Dendritic cell treated with granulocyte-macrophage colony-stimulating factor and Interleukin-4, amounts not matched to agents 40 ng/mL and 50 ng/mL, for 4 days (primary cell): ENCODE data around the gene NLGN1.

Experiments
- H3K27ac Mint-ChIP-seq: one replicate; pipeline ENCODE4 v1.8.0; 2022; ENCODE audit warnings: mild to moderate bottlenecking, mixed read lengths
- H3K27me3 Mint-ChIP-seq: one replicate; pipeline ENCODE4 v1.8.0; 2022; ENCODE audit warnings: mild to moderate bottlenecking, mixed read lengths
- H3K36me3 Mint-ChIP-seq: one replicate; pipeline ENCODE4 v1.8.0; 2022; ENCODE audit warnings: low read depth, mixed read lengths
- H3K4me1 Mint-ChIP-seq: one replicate; pipeline ENCODE4 v1.8.0; 2022; ENCODE audit warnings: low read depth, mixed read lengths
- H3K4me3 Mint-ChIP-seq: one replicate; pipeline ENCODE4 v1.8.0; 2022; ENCODE audit warnings: mild to moderate bottlenecking, moderate library complexity, mixed read lengths
- H3K9me3 Mint-ChIP-seq: one replicate; pipeline ENCODE4 v1.8.0; 2022; ENCODE audit warnings: mixed read lengths
- intact Hi-C: fragments of 100-400 bp; cut with micrococcal nuclease; formaldehyde crosslinking; loops from one replicate; pipeline ENCODE4 v1.15.0; 2022

NLGN1 gene

GRCh38 chr3:174325834-174326700, 928.5 kb downstream of the NLGN1 start:
- no peak overlapping the region for H3K27ac Mint-ChIP-seq
- H3K27me3 Mint-ChIP-seq, result no peaks in the 10 kb centered on the region

GRCh38 chr3:174329321-174329720, 931.8 kb downstream of the NLGN1 start:
- Mint-ChIP-seq H3K36me3 (no peaks in the 10 kb centered on the region), H3K27me3 (no peaks in the 10 kb centered on the region), H3K27ac (peak overlapping the region; percentile 32), H3K9me3 (peaks cover 18% of the 10 kb centered on the region), H3K4me3 (no peak overlapping the region), H3K4me1 (peaks cover 26% of the 10 kb centered on the region)
- intact Hi-C loops, result no loop called here

More at GRCh38 chr3:174325834-174326700, 928.5 kb downstream of the NLGN1 start:
- Mint-ChIP-seq H3K36me3 (no peaks in the 10 kb centered on the region), H3K9me3 (peaks cover 22% of the 10 kb centered on the region), H3K4me1 (peaks cover 11% of the 10 kb centered on the region), H3K4me3 (no peak overlapping the region)
- intact Hi-C loops, result no loop called here

- intact Hi-C loops, result loop anchor here (2.0 kb wide), 1 partner anchor 108 kb away; no protein-coding TSS in a partner anchor
- H3K9me3 Mint-ChIP-seq, result peaks cover 18% of the 10 kb centered on the region
- peaks cover 34% of the 10 kb centered on the region for H3K4me1 Mint-ChIP-seq
These were observed 932.8 kb downstream of the NLGN1 start for GRCh38 chr3:174330303-174330702.

DNA sequence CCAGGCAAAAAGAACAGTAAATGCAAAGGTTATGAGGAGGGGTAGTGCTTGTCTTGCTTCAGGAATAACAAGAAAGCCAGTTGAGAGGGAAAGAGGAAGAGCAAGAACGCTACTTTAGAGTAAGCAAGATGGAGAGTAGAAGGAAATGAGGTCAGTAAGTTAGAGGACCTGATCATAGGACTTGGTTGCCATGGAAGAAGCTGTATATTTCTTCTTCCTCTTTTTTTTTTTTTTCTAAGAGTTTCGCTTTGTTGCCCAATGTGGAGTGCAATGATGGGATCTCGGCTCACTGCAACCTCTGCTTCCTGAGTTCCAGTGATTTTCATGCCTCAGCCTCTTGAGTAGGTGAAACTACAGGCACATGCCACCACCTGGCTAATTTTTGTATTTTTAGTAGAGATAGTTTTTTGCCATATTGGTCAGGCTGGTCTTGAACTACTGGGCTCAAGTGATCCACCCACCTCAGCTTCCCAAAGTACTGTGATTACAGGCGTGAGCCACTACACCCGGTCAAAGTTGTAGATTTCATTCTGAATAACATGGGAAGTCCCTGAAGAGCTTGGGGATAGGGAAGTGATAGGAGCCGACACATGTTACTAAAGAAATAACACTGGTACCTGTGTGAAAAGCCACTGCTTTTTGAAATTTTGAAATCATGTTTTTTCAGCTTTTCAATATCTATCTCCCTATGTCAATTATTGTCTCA, 933.7 kb downstream of the NLGN1 start:
- intact Hi-C loops, result loop anchor here (2.0 kb wide), 1 partner anchor 108 kb away; no protein-coding TSS in a partner anchor
- no peaks in the 10 kb centered on the region for H3K27me3 Mint-ChIP-seq
- no peaks in the 10 kb centered on the region for H3K36me3 Mint-ChIP-seq

More at GRCh38 chr3:174330303-174330702, 932.8 kb downstream of the NLGN1 start:
- Mint-ChIP-seq H3K27me3 (no peaks in the 10 kb centered on the region), H3K36me3 (no peaks in the 10 kb centered on the region), H3K27ac (peak overlapping the region; percentile 87), H3K4me3 (no peak overlapping the region)

DNA sequence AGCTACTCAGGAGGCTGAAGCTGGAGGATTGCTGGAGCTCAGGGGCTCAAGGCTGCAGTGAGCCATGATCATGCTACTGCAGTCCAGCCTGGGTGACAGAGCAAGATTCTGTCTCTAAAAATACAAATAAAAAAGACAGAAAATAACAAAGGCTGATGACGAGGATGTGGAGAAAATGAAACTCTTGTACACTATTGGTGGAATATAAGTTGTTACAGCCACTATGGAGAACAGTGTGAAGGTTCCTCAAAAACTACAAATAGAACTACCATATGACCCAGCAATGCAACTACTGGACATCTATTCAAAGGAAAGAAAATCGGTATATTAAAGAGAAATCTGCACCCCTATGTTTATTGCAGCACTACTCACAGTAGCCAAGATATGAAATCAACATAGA, 934.8 kb downstream of the NLGN1 start:
- no peaks in the 10 kb centered on the region for H3K36me3 Mint-ChIP-seq
- peaks cover 50% of the 10 kb centered on the region for H3K4me1 Mint-ChIP-seq
- peak overlapping the region; percentile 87 for H3K27ac Mint-ChIP-seq
- intact Hi-C loops, result no loop called here
- H3K4me3 Mint-ChIP-seq, result no peak overlapping the region
- H3K27me3 Mint-ChIP-seq, result no peaks in the 10 kb centered on the region
- H3K9me3 Mint-ChIP-seq, result peaks cover 18% of the 10 kb centered on the region

More for the DNA sequence above, 933.7 kb downstream of the NLGN1 start:
- Mint-ChIP-seq H3K9me3 (peaks cover 18% of the 10 kb centered on the region), H3K4me3 (peak overlapping the region; percentile 28), H3K27ac (peak overlapping the region; percentile 87), H3K4me1 (peaks cover 41% of the 10 kb centered on the region)

DNA sequence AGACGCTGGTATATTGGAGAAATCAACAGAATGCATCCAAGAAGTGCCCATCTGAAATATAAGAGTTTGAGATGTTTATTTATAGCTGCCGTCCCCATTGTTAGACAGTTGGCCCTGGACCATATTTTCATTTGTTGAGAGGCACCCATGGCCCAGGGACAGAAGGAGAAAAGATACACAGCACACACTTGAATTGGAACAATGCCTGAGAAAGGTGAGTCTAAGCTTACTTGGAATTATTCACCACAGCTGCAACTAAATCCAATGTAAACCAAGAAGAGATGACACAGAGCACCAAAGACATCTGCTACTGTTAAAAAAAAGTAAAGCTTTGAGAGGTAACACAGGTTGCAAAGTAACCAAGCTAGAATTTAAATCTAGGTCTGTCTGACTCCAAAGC, 936.1 kb downstream of the NLGN1 start:
- Mint-ChIP-seq H3K9me3 (peaks cover 18% of the 10 kb centered on the region), H3K4me3 (no peak overlapping the region), H3K36me3 (no peaks in the 10 kb centered on the region), H3K27ac (no peak overlapping the region), H3K27me3 (no peaks in the 10 kb centered on the region), H3K4me1 (peaks cover 60% of the 10 kb centered on the region)
- intact Hi-C loops, result no loop called here

GRCh38 chr3:174334111-174334510, 936.6 kb downstream of the NLGN1 start:
- no peak overlapping the region for H3K27ac Mint-ChIP-seq
- intact Hi-C loops, result no loop called here
- no peaks in the 10 kb centered on the region for H3K27me3 Mint-ChIP-seq
- peaks cover 56% of the 10 kb centered on the region for H3K4me1 Mint-ChIP-seq
- no peaks in the 10 kb centered on the region for H3K36me3 Mint-ChIP-seq
- H3K4me3 Mint-ChIP-seq, result no peak overlapping the region
- H3K9me3 Mint-ChIP-seq, result peaks cover 13% of the 10 kb centered on the region

- Mint-ChIP-seq H3K4me1 (peaks cover 54% of the 10 kb centered on the region), H3K36me3 (no peaks in the 10 kb centered on the region), H3K9me3 (peaks cover under 1% of the 10 kb centered on the region), H3K27me3 (no peaks in the 10 kb centered on the region), H3K27ac (peak overlapping the region; percentile 30), H3K4me3 (no peak overlapping the region)
- intact Hi-C loops, result no loop called here
These were observed 937.8 kb downstream of the NLGN1 start for GRCh38 chr3:174335324-174335723.

DNA sequence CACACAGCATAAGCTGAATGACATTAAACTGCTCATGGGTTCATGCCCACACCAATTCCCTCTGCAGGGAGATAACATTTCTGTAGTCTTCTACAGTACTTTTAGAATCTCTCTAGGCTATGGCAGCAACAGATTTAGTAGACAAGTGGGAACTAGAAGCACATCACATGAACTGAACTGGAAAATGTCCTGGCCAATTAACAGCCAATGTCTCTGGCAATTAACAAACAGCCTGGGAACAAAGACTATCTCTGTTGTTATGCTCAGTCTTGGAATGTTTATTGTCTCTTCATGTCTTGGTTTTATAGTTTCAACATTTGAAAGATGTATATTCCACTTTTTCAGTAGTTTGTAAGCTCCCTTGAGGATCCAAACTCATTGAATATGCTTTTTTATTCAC, 938.4 kb downstream of the NLGN1 start:
- no peaks in the 10 kb centered on the region for H3K9me3 Mint-ChIP-seq
- intact Hi-C loops, result no loop called here
- H3K4me1 Mint-ChIP-seq, result peaks cover 51% of the 10 kb centered on the region
- H3K27me3 Mint-ChIP-seq, result no peaks in the 10 kb centered on the region
- no peak overlapping the region for H3K4me3 Mint-ChIP-seq
- H3K27ac Mint-ChIP-seq, result peak overlapping the region; percentile 30
- no peaks in the 10 kb centered on the region for H3K36me3 Mint-ChIP-seq
